HepG2 (cell line): Measurements from ENCODE around the gene CDC20B.
"Not testable (repeated sequence)": the region's sequence is repeated elsewhere in the genome, so short reads cannot be mapped to it uniquely, and the experiment has no call there.

Experiments used
- EZH2 ChIP-seq: conservative IDR thresholded peaks from 2 replicates; pipeline ENCODE4 v1.6.1; 2012; ENCODE audit warnings: mild to moderate bottlenecking, low read depth, low read length, moderate library complexity
- HDAC6 ChIP-seq: fragments of 200-600 bp; sonication (generic); IDR thresholded peaks from 2 replicates; pipeline ENCODE4 v1.7.0; 2017; ENCODE audit warnings: mild to moderate bottlenecking, antibody characterized with exemption, low read length, low read depth
- NFIB ChIP-seq: sonication (generic); formaldehyde crosslinking; IDR thresholded peaks from 2 replicates; pipeline ENCODE4 v1.9.0; 2021; ENCODE audit warnings: missing genetic modification reagents, mild to moderate bottlenecking, borderline replicate concordance
- XRCC5 ChIP-seq: fragments of 200-400 bp; formaldehyde crosslinking; optimal IDR thresholded peaks from 2 replicates; pipeline ENCODE3; 2017; ENCODE audit warnings: mild to moderate bottlenecking, low read length
- ZNF136 ChIP-seq: sonication (generic); formaldehyde crosslinking; IDR thresholded peaks from 2 replicates; pipeline ENCODE4 v1.8.1; 2022; ENCODE audit warnings: low read depth, mild to moderate bottlenecking, moderate library complexity, missing genetic modification reagents

DNA sequence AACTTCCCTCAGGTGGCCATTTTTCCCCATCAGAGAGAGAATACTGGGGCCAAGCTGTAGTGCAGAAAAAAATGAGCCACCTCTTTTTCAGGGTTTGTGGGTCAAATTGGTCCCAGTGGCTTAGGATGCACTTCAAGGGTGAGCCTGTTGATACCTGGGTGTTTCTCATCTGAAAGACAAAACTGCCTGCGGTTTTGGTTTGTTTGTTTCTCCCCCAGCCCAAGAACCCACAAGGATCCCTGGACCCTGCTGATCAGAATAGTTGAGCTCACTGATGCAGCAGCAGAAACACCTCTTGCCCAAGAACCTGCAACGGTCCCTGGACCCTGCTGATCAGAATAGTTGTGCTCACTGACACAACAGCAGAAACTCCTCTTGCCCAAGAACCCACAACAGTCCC is 83.7 kb downstream of the CDC20B start:
- TF ChIP-seq EZH2; ZNF136 (CRISPR knock-in tag); HDAC6; NFIB (CRISPR knock-in tag); XRCC5: not testable (repeated sequence)
